Smooth muscle cell (in vitro differentiated cells): ENCODE data around the gene ZFYVE28. TPM values are rescaled to one million over a fixed set of nuclear protein-coding genes. Genes with fewer than 3 reads are reported as not detected.

ENCODE experiments used
- DNase-seq: peaks from one replicate; lab custom pipeline; 2025; ENCODE audit not compliant: unreplicated experiment; lab: John Stamatoyannopoulos, UW
- H2AFZ ChIP-seq: fragments of 200-600 bp; sonication (generic); 2 replicates; pipeline ENCODE4 v1.6.0; 2016; ENCODE audit warnings: antibody characterized with exemption, low read depth, mild to moderate bottlenecking
- H3F3A ChIP-seq: fragments of 200-600 bp; sonication (generic); 2 replicates; pipeline ENCODE4 v1.6.0; 2017; ENCODE audit warnings: antibody characterized with exemption, low read depth
- H3K27ac ChIP-seq: fragments of 200-600 bp; sonication (generic); 2 replicates; pipeline ENCODE4 v1.5.1; 2016; ENCODE audit warnings: low read depth, mild to moderate bottlenecking
- H3K27me3 ChIP-seq: fragments of 200-600 bp; sonication (generic); 2 replicates; pipeline ENCODE4 v1.6.1; 2016; ENCODE audit warnings: low read depth, mild to moderate bottlenecking
- H3K36me3 ChIP-seq: fragments of 200-600 bp; sonication (generic); 2 replicates; pipeline ENCODE4 v1.5.1; 2016; ENCODE audit warnings: low read depth
- H3K4me1 ChIP-seq: fragments of 200-600 bp; sonication (generic); 2 replicates; pipeline ENCODE4 v1.5.1; 2016; ENCODE audit warnings: low read depth
- H3K4me2 ChIP-seq: fragments of 200-600 bp; sonication (generic); 2 replicates; pipeline ENCODE4 v1.6.0; 2016; ENCODE audit warnings: mild to moderate bottlenecking
- H3K4me3 ChIP-seq: fragments of 200-600 bp; sonication (generic); 2 replicates; pipeline ENCODE4 v1.5.1; 2016; ENCODE audit warnings: mild to moderate bottlenecking
- H3K79me2 ChIP-seq: fragments of 200-600 bp; sonication (generic); 2 replicates; pipeline ENCODE4 v1.6.0; 2016; ENCODE audit warnings: low read depth, mild to moderate bottlenecking
- H3K9ac ChIP-seq: fragments of 200-600 bp; sonication (generic); 2 replicates; pipeline ENCODE4 v1.6.0; 2016; ENCODE audit warnings: low read depth
- H3K9me3 ChIP-seq: fragments of 200-600 bp; sonication (generic); replicated peaks from 2 replicates; pipeline ENCODE4 v1.5.1; 2016; ENCODE audit warnings: low read depth
- H4K20me1 ChIP-seq: fragments of 200-600 bp; sonication (generic); 2 replicates; pipeline ENCODE4 v1.6.0; 2016; ENCODE audit warnings: low read depth
- CTCF ChIP-seq: fragments of 200-600 bp; sonication (generic); IDR thresholded peaks from 2 replicates; pipeline ENCODE4 v1.5.1; 2017; ENCODE audit warnings: borderline replicate concordance, mild to moderate bottlenecking, antibody characterized with exemption; ENCODE audit not compliant: insufficient read depth, poor library complexity, severe bottlenecking
- WGBS: methylation state at CpG from one replicate; pipeline ENCODE4 v1.1.7; 2016; ENCODE audit warnings: low lambda C conversion rate; 5-methylcytosine and 5-hydroxymethylcytosine counted together
- polyA plus RNA-seq: library from polyadenylated mRNA; unstranded; fragments of >200 nt; fragmentation: Nextera tagmentation; extraction: Ambion mirVana; gene quantifications from 2 replicates; pipeline ENCODE4 v1.2.1, GENCODE V29; 2016
- total RNA-seq: library from RNA; depleted of rRNA; stranded (reverse); fragments of >200 nt; gene quantifications from 2 replicates; pipeline ENCODE4 v1.2.3, GENCODE V29; 2014

Gene ZFYVE28
- total and polyA plus RNA-seq, 2 experiments from 2014 or later, result 0.22 TPM; not detected in 1

DNA sequence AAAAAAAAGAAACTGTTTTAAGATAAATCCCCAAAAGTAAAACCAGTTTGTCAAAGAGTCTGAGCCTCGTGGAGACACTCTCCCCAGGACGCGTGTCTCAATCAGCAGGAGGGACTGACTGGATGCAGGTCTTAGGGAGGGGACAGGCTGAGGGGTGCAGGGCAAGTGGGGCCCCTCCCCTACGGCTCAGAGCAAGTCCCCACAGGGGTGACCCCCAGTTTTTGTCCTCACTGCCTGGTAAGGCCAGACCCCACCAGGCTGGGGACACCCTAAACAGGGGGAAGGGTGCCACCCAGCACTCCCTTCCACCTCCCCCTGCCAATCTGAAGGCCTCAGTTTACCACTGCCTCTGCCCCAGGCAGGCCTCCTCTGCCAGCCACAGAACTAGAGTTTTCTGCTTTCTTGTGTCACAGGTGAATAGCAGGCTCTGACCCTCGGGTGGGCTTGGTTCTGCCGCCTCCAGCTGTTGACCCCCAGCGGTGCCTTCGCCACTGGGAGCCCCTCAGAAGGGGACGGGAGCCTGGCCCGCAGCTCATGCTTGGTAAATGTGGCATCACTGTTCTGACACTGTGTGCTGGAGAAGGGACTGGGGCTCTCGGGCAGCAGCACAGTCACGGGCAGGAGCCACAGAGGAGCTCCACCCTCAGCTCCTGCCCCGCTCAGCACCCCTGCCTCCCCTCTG, 86.8 kb downstream of the ZFYVE28 start:
- H3K27ac ChIP-seq, result no peak overlapping the region
- peaks cover 7% of the 10 kb centered on the region for H3K27me3 ChIP-seq
- H3K4me1 ChIP-seq, result no peaks in the 10 kb centered on the region
- no peaks in the 10 kb centered on the region for H3K79me2 ChIP-seq
- no peak overlapping the region for H3K9ac ChIP-seq
- H3K4me3 ChIP-seq, result no peak overlapping the region
- no peak for TF ChIP-seq CTCF
- no peaks in the 10 kb centered on the region for H3K36me3 ChIP-seq
- H4K20me1 ChIP-seq, result no peaks in the 10 kb centered on the region
- no peak for DNase-seq
- WGBS, result 96% methylated on average over 13 of the region's 13 CpGs
- H3F3A ChIP-seq, result no peaks in the 10 kb centered on the region
- H3K4me2 ChIP-seq, result no peak overlapping the region
- H3K9me3 ChIP-seq, result no peaks in the 10 kb centered on the region
- no peak overlapping the region for H2AFZ ChIP-seq

- Histone ChIP-seq H2AFZ (no peak overlapping the region), H3K27ac (no peak overlapping the region), H4K20me1 (no peaks in the 10 kb centered on the region), H3K36me3 (no peaks in the 10 kb centered on the region), H3K79me2 (no peaks in the 10 kb centered on the region), H3K4me2 (no peak overlapping the region), H3K9me3 (peaks cover 2% of the 10 kb centered on the region), H3K27me3 (peaks cover under 1% of the 10 kb centered on the region), H3K9ac (no peak overlapping the region), H3K4me3 (no peak overlapping the region), H3K4me1 (no peaks in the 10 kb centered on the region), H3F3A (no peaks in the 10 kb centered on the region)
- TF ChIP-seq CTCF, result no peak
- no peak for DNase-seq
- 71% methylated on average over 9 of the region's 11 CpGs for WGBS
Measured at GRCh38 chr4:2331043-2331420, 87.4 kb downstream of the ZFYVE28 start.

- Histone ChIP-seq H4K20me1 (no peaks in the 10 kb centered on the region), H3K4me1 (no peaks in the 10 kb centered on the region), H3K36me3 (no peaks in the 10 kb centered on the region), H3F3A (no peaks in the 10 kb centered on the region), H3K27me3 (no peaks in the 10 kb centered on the region), H2AFZ (no peak overlapping the region), H3K9me3 (peaks cover 2% of the 10 kb centered on the region), H3K9ac (no peak overlapping the region), H3K27ac (no peak overlapping the region), H3K4me2 (peak overlapping the region; percentile 28), H3K4me3 (no peak overlapping the region), H3K79me2 (no peaks in the 10 kb centered on the region)
- no peak for DNase-seq
- 66% methylated on average over 19 of the region's 19 CpGs for WGBS
- no peak for TF ChIP-seq CTCF
Measured at GRCh38 chr4:2330091-2331042, 88.1 kb downstream of the ZFYVE28 start.
